Inferior parietal cortex (tissue), 1 donor: Measurements from ENCODE around the gene RMDN2.
A peak's percentile ranks its signal among the peaks of the same experiment; 100 is the strongest.
"Not testable (repeated sequence)": the region's sequence is repeated elsewhere in the genome, so short reads cannot be mapped to it uniquely, and the experiment has no call there.

Experiments used
- DNase-seq: peaks from one replicate; pipeline ENCODE4 v3.0.0-alpha.2; 2016; ENCODE audit errors: extremely low spot score

RMDN2 gene

GRCh38 chr2:37934591-37935513 is 9.8 kb downstream of the RMDN2 start:
- DNase-seq = no peak

- not testable (repeated sequence) for DNase-seq
Observed at GRCh38 chr2:37937568-37937967, 12.5 kb downstream of the RMDN2 start.

GRCh38 chr2:37941267-37941666 is 16.2 kb downstream of the RMDN2 start:
- not testable (repeated sequence) for DNase-seq

- DNase-seq = no peak
Observed at GRCh38 chr2:37944268-37944667, 19.2 kb downstream of the RMDN2 start.

- DNase-seq = no peak
Observed at GRCh38 chr2:37947306-37947705, 22.2 kb downstream of the RMDN2 start.

- DNase-seq = not testable (repeated sequence)
Observed at GRCh38 chr2:37962018-37962739, 37.1 kb downstream of the RMDN2 start.

- not testable (repeated sequence) for DNase-seq
Observed at GRCh38 chr2:37962740-37963121, 37.6 kb downstream of the RMDN2 start.

- DNase-seq = not testable (repeated sequence)
Observed at GRCh38 chr2:37963901-37964300, 38.8 kb downstream of the RMDN2 start.

- no peak for DNase-seq
Observed at GRCh38 chr2:37966326-37966725, 41.2 kb downstream of the RMDN2 start.

GRCh38 chr2:37969731-37970130 is 44.6 kb downstream of the RMDN2 start:
- no peak for DNase-seq

GRCh38 chr2:37971971-37972370 is 46.9 kb downstream of the RMDN2 start:
- DNase-seq = no peak

- DNase-seq = no peak
Observed at GRCh38 chr2:37973615-37974353, 48.7 kb downstream of the RMDN2 start.

GRCh38 chr2:37975808-37976207 is 50.7 kb downstream of the RMDN2 start:
- no peak for DNase-seq

- DNase-seq = no peak
Observed at GRCh38 chr2:37976411-37976810, 51.3 kb downstream of the RMDN2 start.

- DNase-seq = peak; percentile 89
Observed at GRCh38 chr2:37982147-37982582, 57.1 kb downstream of the RMDN2 start.

GRCh38 chr2:37982847-37983246 is 57.8 kb downstream of the RMDN2 start:
- DNase-seq = no peak

GRCh38 chr2:37983719-37984118 is 58.6 kb downstream of the RMDN2 start:
- DNase-seq = no peak

- no peak for DNase-seq
Observed at GRCh38 chr2:37984176-37984575, 59.1 kb downstream of the RMDN2 start.

- no peak for DNase-seq
Observed at GRCh38 chr2:37984589-37984988, 59.5 kb downstream of the RMDN2 start.

- no peak for DNase-seq
Observed at GRCh38 chr2:37985333-37985732, 60.2 kb downstream of the RMDN2 start.

GRCh38 chr2:37987098-37987775 is 62.1 kb downstream of the RMDN2 start:
- DNase-seq = no peak

GRCh38 chr2:37992601-37993000 is 67.5 kb downstream of the RMDN2 start:
- no peak for DNase-seq
